SH-SY5Y (cell line): ENCODE measurements around the gene KDM4B.

Source experiments
- GATA2 ChIP-seq: IDR thresholded peaks from 2 replicates; pipeline ENCODE4 v1.6.1; 2011; ENCODE audit warnings: mild to moderate bottlenecking, low read depth, low read length
- GATA3 ChIP-seq: IDR thresholded peaks from 2 replicates; pipeline ENCODE4 v1.6.1; 2011; ENCODE audit warnings: low read depth, mild to moderate bottlenecking, low read length, moderate library complexity

DNA sequence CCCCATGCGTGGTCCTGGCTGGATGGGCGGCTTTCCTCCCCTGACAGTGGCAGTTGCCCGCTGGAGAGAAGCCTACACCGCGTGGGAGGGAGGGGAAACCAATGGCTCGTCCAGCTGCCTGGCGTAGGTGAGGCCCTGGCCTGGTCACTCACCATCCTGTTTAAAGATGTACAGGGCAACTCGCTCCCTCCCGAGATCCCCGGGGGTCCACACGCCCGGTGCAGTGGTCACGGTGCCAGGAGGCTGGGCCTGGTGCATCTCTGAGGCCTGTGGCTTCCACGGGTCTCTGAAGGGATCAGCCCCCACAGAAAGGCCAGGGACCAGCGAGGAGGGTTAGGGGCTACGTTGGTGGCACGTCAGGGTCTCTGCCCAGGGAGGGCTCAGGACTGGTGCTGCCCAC, 156.5 kb downstream of the KDM4B start:
- no peak for TF ChIP-seq GATA2
- no peak for TF ChIP-seq GATA3
